Activated gamma-delta T cell treated with anti-CD3 and anti-CD28 coated beads, Interleukin-2, amount 50 U/mL, for 16 hours (primary cell): ENCODE data around the gene PTPRE.
"Not testable (repeated sequence)": the region's sequence is repeated elsewhere in the genome, so short reads cannot be mapped to it uniquely, and the experiment has no call there.

Experiments
- DNase-seq: peaks from one replicate; pipeline ENCODE4 v3.0.0-alpha.2; 2020; ENCODE audit warnings: low read depth

The PTPRE gene

GRCh38 chr10:128074589-128074988, 167.7 kb downstream of the PTPRE start:
- no peak for DNase-seq

GRCh38 chr10:128077155-128077875, 170.4 kb downstream of the PTPRE start:
- no peak for DNase-seq

GRCh38 chr10:128078136-128078969, 171.4 kb downstream of the PTPRE start:
- DNase-seq: no peak

- no peak for DNase-seq
Measured at GRCh38 chr10:128080231-128080630, 173.3 kb downstream of the PTPRE start.

- no peak for DNase-seq
Measured at GRCh38 chr10:128080641-128081040, 173.7 kb downstream of the PTPRE start.

GRCh38 chr10:128081222-128081621, 174.3 kb downstream of the PTPRE start:
- no peak for DNase-seq

GRCh38 chr10:128081720-128082119, 174.8 kb downstream of the PTPRE start:
- DNase-seq: no peak

GRCh38 chr10:128083191-128083895, 176.4 kb downstream of the PTPRE start:
- no peak for DNase-seq

GRCh38 chr10:128084364-128084763, 177.5 kb downstream of the PTPRE start:
- no peak for DNase-seq

GRCh38 chr10:128084991-128085390, 178.1 kb downstream of the PTPRE start:
- no peak for DNase-seq

GRCh38 chr10:128086003-128086863, 179.3 kb downstream of the PTPRE start:
- no peak for DNase-seq

GRCh38 chr10:128087146-128087883, 180.4 kb downstream of the PTPRE start:
- DNase-seq: no peak

- no peak for DNase-seq
Measured at GRCh38 chr10:128087884-128088709, 181.2 kb downstream of the PTPRE start.

GRCh38 chr10:128091636-128092210, 184.8 kb downstream of the PTPRE start:
- no peak for DNase-seq

- DNase-seq: no peak
Measured at GRCh38 chr10:128092454-128092853, 185.6 kb downstream of the PTPRE start.

GRCh38 chr10:128094596-128094995, 187.7 kb downstream of the PTPRE start:
- DNase-seq: not testable (repeated sequence)

- no peak for DNase-seq
Measured at GRCh38 chr10:128095027-128095752, 188.3 kb downstream of the PTPRE start.

- no peak for DNase-seq
Measured at GRCh38 chr10:128095753-128096469, 189.0 kb downstream of the PTPRE start.
